ENCODE data around the gene KIF5B. TPM values are rescaled to one million over a fixed set of nuclear protein-coding genes. Genes with fewer than 3 reads are reported as not detected.

Gene KIF5B
- total and polyA plus RNA-seq, 10 of the 15 experiments (the other 5 are each of a cell fraction or from before 2014, with no cell fraction given) = 14.7 to 47.4 (median 33.1) TPM

DNA sequence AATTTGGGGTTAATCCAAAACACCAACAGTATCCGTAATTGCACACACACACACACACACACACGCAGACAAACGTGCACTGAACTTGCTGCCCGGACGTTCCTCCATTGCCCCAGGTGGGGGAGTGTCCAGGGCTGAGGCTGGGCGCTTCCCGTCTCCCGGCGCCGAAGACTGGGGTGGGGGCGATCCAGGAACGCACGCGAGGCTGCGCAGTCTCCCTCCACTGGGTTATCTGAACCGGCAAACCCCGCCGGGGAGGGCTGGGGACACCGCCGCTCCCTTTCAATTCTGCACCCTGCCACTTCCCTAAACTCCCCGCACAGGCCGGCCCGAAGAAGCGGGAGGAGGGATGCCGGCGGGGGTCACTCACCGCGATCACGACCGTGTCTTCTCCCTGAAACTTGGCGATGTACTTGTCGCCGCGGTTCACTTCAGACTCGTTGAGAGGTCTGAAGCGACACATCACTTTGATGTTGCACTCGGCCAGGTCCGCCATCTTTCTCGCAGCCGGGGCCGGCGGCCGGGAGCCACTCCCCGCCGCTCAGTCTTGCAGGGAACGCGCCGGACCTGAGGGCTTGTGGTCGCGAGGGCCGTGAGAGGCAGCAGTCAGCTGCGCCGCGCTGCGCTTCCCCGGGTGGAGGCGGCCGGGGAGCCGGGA, 618 bp downstream of the KIF5B start (continued):
- TF ChIP-seq BRCA1 (IDR thresholded peaks at IDR 0.05; ENCODE audit: low read depth, low read length) (no peak), RBBP5 (conservative IDR thresholded peaks at IDR 0.05) (no peak), KLF5 (IDR thresholded peaks at IDR 0.05; ENCODE audit: partially characterized antibody) (no peak), EGR1 (IDR thresholded peaks at IDR 0.05; ENCODE audit: borderline replicate concordance in 1 of 2, low read depth in 2 of 2, low read length in 2 of 2) (no peak), MTA2 (IDR thresholded peaks at IDR 0.05; ENCODE audit: low read depth) (peak; percentile 28; the same call in 1 of the 2 replicates), SIN3A (IDR thresholded peaks at IDR 0.05; ENCODE audit: low read depth, low read length) (no peak; the same call in 1 of the 2 replicates), POLR2AphosphoS5 (IDR thresholded peaks at IDR 0.05; ENCODE audit: low read length) (no peak), LARP7 (IDR thresholded peaks at IDR 0.05) (no peak), SP1 (IDR thresholded peaks at IDR 0.05; ENCODE audit: low read depth, low read length) (no peak), TCF12 (IDR thresholded peaks at IDR 0.05; ENCODE audit: low read depth, low read length) (0 out of 2 replicates have a peak, but pooled peaks have one; percentile 4), ZNF207 (IDR thresholded peaks at IDR 0.05; ENCODE audit: borderline replicate concordance) (peak; percentile 13; the same call in 1 of the 2 replicates), SREBF2 (IDR thresholded peaks at IDR 0.05; ENCODE audit: low read length) (no peak), KDM1A (IDR thresholded peaks at IDR 0.05; ENCODE audit: borderline replicate concordance) (no peak), TCF3 (IDR thresholded peaks at IDR 0.05; ENCODE audit: borderline replicate concordance, insufficient read depth, low read depth, low read length) (no peak), IKZF2 (IDR thresholded peaks at IDR 0.05) (peak; percentile 47 to 54; a peak in 3 of 4 replicates), MXI1 (IDR thresholded peaks at IDR 0.05; ENCODE audit: low read depth, low read length) (peak; percentile 10), STAT3 (IDR thresholded peaks at IDR 0.05; ENCODE audit: low read depth, low read length) (no peak)
- TF ChIP-seq, protein P1, sequence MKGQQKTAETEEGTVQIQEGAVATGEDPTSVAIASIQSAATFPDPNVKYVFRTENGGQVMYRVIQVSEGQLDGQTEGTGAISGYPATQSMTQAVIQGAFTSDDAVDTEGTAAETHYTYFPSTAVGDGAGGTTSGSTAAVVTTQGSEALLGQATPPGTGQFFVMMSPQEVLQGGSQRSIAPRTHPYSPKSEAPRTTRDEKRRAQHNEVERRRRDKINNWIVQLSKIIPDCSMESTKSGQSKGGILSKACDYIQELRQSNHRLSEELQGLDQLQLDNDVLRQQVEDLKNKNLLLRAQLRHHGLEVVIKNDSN (IDR thresholded peaks at IDR 0.05; ENCODE audit: borderline replicate concordance, extremely low read length, insufficient read depth, low read depth, low read length) = no peak
- TF ChIP-seq, protein P2, sequence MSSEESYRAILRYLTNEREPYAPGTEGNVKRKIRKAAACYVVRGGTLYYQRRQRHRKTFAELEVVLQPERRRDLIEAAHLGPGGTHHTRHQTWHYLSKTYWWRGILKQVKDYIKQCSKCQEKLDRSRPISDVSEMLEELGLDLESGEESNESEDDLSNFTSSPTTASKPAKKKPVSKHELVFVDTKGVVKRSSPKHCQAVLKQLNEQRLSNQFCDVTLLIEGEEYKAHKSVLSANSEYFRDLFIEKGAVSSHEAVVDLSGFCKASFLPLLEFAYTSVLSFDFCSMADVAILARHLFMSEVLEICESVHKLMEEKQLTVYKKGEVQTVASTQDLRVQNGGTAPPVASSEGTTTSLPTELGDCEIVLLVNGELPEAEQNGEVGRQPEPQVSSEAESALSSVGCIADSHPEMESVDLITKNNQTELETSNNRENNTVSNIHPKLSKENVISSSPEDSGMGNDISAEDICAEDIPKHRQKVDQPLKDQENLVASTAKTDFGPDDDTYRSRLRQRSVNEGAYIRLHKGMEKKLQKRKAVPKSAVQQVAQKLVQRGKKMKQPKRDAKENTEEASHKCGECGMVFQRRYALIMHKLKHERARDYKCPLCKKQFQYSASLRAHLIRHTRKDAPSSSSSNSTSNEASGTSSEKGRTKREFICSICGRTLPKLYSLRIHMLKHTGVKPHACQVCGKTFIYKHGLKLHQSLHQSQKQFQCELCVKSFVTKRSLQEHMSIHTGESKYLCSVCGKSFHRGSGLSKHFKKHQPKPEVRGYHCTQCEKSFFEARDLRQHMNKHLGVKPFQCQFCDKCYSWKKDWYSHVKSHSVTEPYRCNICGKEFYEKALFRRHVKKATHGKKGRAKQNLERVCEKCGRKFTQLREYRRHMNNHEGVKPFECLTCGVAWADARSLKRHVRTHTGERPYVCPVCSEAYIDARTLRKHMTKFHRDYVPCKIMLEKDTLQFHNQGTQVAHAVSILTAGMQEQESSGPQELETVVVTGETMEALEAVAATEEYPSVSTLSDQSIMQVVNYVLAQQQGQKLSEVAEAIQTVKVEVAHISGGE (CRISPR knock-in tag; IDR thresholded peaks at IDR 0.05) = no peak
- TF ChIP-seq, protein P3, sequence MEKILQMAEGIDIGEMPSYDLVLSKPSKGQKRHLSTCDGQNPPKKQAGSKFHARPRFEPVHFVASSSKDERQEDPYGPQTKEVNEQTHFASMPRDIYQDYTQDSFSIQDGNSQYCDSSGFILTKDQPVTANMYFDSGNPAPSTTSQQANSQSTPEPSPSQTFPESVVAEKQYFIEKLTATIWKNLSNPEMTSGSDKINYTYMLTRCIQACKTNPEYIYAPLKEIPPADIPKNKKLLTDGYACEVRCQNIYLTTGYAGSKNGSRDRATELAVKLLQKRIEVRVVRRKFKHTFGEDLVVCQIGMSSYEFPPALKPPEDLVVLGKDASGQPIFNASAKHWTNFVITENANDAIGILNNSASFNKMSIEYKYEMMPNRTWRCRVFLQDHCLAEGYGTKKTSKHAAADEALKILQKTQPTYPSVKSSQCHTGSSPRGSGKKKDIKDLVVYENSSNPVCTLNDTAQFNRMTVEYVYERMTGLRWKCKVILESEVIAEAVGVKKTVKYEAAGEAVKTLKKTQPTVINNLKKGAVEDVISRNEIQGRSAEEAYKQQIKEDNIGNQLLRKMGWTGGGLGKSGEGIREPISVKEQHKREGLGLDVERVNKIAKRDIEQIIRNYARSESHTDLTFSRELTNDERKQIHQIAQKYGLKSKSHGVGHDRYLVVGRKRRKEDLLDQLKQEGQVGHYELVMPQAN (conservative IDR thresholded peaks at IDR 0.05) = peak; percentile 33
- TF ChIP-seq, protein P4, sequence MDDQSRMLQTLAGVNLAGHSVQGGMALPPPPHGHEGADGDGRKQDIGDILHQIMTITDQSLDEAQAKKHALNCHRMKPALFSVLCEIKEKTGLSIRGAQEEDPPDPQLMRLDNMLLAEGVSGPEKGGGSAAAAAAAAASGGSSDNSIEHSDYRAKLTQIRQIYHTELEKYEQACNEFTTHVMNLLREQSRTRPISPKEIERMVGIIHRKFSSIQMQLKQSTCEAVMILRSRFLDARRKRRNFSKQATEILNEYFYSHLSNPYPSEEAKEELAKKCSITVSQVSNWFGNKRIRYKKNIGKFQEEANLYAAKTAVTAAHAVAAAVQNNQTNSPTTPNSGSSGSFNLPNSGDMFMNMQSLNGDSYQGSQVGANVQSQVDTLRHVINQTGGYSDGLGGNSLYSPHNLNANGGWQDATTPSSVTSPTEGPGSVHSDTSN (IDR thresholded peaks at IDR 0.05; ENCODE audit: insufficient replicate concordance, low read depth, low read length) = no peak

Data from GM12878 (cell line).